Eye (tissue), 1 donor: ENCODE data around the gene TPPP3.
"Not testable (repeated sequence)": the region's sequence is repeated elsewhere in the genome, so short reads cannot be mapped to it uniquely, and the experiment has no call there.

Experiments
- DNase-seq: peaks from one replicate; pipeline ENCODE4 v3.0.0-alpha.2; 2015

Gene TPPP3

GRCh38 chr16:67425580-67425979, 32.3 kb upstream of the TPPP3 start:
- no peak for DNase-seq

GRCh38 chr16:67425061-67425460, 31.8 kb upstream of the TPPP3 start:
- peak; percentile 54 for DNase-seq

- DNase-seq = no peak
These were observed 30.9 kb upstream of the TPPP3 start for GRCh38 chr16:67424261-67424615.

- no peak for DNase-seq
These were observed 30.4 kb upstream of the TPPP3 start for GRCh38 chr16:67423611-67424260.

- DNase-seq = no peak
These were observed 29.7 kb upstream of the TPPP3 start for GRCh38 chr16:67423015-67423414.

DNA sequence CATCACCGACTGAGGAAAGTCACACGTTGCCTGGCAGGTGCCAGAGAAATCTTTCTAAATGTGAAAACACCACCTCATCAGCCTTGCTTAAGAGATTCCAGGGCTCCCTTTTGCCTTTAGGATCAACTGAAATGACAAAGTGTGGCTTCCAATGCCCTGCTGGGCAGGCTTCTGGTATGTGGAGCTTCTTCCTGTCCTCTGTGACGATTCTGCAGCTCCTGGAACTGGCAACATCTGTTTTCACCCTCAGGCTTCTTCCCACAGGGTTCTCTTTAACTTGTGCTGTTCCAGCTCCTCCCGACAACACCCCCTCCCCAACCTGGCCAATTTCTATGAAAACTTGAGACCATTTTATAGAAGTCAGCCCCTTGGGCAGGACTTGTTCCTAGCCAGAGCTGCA, 27.7 kb upstream of the TPPP3 start:
- no peak for DNase-seq

DNA sequence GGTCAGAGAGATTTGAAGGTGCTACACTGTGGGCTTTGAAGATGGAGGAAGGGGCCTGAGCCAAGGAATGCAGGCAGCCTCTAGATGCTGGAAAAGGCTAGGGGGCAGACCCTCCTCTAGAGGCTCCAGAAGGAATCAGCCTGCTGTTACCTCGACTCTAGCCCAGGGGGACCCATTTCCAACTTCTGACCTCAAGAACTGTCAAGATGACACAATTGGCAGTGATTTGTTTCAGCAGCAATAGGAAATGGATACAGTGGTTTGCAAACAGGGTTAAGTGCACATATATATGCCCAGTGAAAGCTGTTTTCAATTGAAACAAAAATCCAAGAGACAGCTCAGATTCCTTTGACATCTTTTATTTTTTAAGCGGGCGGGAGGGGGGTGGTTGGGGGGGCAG, 26.6 kb upstream of the TPPP3 start:
- no peak for DNase-seq

- DNase-seq = no peak
These were observed 26.2 kb upstream of the TPPP3 start for GRCh38 chr16:67419502-67419901.

DNA sequence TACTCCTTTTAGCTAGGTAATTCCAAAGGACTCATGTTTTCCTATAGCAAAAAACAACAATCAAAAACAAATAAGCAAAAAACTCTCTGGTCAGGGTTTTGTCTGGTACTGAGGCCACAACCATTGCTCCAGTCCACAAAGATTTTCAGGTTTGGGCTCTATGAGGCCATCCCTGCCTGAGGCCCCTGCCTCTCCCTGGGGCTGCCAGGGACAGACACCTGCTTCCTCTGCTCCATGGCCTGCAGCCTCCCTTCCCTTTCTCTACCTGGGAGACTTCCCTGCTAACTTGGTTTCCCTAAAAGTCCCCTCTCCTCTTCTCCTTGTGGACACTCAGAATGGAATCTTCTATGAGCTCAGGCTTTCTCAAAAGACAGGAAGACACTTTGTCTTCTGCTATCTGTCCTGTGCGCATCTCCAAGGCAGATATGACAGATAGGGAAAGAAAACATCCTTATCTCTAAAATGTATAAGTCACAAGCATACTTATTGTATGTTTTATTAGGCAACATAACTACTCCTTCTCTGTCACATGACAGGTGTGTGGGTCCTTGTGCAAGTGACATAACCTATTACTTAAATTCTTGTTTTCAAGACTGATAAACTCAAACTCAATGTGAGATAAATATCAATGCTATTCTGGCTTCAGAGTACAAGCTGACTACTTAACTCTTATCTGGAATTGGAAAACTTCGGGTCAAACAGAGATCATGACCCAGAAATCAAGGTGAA, 24.2 kb upstream of the TPPP3 start:
- no peak for DNase-seq

- peak; percentile 91 for DNase-seq
These were observed 22.8 kb upstream of the TPPP3 start, which contains the start of gene ZDHHC1 for GRCh38 chr16:67415872-67416793. TSS of gene ZDHHC1 (minus strand) at chr16:67416477. CDS start at chr16:67407775, 8,702 bp downstream.

DNA sequence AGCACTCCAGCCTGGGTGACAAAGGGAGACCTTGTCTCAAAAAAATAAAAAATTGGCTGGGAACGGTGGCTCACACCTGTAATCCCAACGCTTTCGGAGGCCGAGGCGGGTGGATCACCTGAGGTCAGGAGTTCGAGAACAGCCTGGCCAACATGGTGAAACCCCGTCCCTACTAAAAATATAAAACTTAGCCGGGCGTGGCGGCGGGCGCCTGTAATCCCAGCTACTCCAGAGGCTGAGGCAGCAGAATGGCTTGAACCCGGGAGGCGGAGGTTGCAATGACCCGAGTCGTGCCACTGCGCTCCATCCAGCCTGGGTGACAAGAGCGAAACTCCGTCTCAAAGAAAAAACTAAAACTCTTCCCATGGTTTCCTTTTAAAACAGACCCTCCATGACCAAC, 22.1 kb upstream of the TPPP3 start:
- not testable (repeated sequence) for DNase-seq

GRCh38 chr16:67413978-67414911, 20.9 kb upstream of the TPPP3 start:
- no peak for DNase-seq

- DNase-seq = no peak
These were observed 19.0 kb upstream of the TPPP3 start for GRCh38 chr16:67412294-67412693.

DNA sequence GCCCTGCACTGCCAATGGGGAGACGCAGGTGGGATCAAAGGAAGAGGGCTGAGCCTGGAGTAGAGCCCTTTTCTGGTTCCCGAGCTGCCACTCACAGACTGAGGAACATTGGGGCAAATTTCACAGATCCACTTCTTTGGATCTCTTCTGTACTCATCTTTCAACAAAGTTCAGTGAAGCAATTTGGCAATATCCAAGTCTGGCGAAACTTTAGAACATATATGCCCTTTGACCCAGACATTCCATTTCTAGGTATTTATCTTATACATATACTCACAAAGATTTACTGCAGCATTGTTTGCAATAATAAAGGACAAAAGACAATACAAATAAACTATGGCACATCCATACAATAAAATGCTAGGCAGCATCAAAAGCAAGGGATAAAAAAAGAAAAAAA, 18.0 kb upstream of the TPPP3 start:
- no peak for DNase-seq

DNA sequence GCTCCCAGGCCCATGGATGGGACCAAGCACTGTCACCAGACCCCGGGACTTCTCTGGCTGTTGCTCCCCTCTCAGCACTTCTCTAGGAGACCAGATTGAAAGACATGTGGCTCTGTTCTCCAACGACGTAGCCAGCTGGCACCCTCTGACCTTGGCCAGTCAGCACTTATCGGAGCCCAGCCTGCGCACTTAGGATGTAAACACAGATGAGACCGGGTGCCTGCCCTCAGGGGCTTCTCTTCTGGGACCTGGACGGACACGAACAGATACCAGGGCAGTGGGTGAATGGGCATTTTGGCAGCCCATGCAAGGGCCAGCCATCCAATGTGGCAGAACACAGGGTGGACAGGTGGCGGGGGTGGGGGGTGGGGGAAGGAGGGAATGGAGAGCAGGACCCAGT, 16.3 kb upstream of the TPPP3 start:
- DNase-seq = no peak

GRCh38 chr16:67407788-67408452, 14.6 kb upstream of the TPPP3 start:
- no peak for DNase-seq

DNA sequence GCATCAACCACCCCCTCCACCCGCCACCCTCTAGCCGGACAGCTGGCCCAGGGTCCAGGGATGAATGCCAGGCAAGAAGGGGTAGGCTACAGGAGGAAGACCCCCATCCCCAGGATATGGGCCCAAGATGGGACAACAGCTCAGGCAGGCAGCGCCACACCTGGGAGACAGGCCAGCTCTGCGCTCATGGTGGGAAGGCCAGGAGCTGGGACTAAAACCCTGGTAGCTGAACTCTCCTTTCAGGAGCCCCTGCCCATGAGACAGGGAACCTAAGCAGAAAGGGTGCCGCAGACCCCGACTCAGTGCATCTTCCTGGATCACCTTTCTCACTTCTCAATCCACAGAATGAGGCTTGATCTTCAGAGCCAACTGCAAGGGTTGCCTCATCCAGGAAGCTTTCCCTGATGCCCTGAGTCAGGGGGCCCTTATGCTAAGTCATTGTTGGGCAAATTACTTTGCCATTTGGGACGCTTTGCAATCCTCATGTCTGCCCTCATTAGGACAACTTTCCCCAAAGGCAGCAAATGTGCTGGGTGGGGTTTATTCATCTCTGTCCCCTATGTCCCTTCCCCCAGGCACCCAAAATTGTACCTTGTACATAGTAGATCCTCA, 14.0 kb upstream of the TPPP3 start:
- no peak for DNase-seq

- peak; percentile 56 for DNase-seq
These were observed 13.0 kb upstream of the TPPP3 start for GRCh38 chr16:67406111-67406971.

DNA sequence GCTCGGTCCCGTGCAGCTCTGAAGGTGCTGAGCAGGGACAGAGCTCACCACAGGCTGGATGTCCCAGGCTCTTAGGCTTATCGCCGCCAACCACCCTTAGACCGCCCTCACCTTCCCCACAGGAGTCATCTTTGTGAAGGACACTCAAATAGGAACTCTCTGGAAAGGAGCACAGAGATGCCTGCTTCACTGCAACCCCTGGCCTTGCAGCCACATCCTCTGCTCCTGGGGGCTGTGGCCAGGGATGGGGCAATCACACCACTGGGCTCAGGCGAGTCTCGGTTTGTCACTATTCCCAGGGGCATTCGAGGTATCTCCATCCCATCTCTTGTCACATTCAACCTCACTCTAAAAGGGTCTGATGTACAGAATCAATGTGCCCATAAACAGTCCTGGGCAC, 12.0 kb upstream of the TPPP3 start:
- DNase-seq = no peak

DNA sequence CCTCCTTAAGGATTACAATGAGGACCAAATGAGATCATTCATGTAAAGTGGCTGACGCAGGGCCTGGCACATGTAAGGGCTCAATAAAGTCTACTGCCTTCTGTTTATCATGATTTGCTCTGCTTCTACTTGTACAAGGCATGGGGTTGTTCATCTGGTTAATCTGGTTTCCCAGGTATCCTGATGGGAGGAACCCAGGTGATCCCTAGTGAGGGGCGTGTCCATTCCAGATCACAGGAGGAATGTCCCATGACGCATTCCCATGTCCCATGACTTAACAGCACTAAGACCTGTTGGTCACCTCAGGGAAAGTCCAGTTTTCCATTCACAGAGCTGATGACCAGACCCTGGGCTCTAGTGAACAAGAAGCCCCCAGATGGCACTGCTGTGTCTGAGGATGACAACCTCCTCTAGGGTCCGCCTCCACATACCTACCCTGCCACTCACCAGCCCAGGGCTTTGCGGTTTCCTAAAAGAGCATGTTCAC, 11.5 kb upstream of the TPPP3 start:
- DNase-seq = peak; percentile 62
